ENCODE measurements around the gene MGST3.
"Not testable (repeated sequence)": the region's sequence is repeated elsewhere in the genome, so short reads cannot be mapped to it uniquely, and the experiment has no call there.

DNA sequence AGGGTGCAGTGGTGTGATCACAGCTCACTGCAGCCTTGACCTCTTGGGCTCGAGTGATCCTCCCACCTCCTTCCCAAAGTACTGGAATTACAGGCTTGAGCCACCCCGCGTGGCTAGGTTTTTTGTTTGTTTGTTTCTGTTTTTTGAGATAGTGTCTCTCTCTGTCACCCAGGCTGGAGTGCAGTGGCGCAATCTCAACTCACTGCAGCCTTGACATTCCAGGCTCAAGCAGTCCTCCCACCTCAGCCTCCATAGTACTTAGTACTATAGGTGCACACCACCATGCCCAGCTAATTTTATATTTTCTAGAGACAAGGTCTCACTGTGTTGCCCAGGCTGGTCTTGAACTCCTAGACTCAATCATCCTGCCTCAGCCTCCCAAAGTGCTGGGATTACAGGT, 39.6 kb upstream of the MGST3 start:
- TF ChIP-seq, protein P1, sequence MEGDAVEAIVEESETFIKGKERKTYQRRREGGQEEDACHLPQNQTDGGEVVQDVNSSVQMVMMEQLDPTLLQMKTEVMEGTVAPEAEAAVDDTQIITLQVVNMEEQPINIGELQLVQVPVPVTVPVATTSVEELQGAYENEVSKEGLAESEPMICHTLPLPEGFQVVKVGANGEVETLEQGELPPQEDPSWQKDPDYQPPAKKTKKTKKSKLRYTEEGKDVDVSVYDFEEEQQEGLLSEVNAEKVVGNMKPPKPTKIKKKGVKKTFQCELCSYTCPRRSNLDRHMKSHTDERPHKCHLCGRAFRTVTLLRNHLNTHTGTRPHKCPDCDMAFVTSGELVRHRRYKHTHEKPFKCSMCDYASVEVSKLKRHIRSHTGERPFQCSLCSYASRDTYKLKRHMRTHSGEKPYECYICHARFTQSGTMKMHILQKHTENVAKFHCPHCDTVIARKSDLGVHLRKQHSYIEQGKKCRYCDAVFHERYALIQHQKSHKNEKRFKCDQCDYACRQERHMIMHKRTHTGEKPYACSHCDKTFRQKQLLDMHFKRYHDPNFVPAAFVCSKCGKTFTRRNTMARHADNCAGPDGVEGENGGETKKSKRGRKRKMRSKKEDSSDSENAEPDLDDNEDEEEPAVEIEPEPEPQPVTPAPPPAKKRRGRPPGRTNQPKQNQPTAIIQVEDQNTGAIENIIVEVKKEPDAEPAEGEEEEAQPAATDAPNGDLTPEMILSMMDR (IDR thresholded peaks at IDR 0.05): not testable (repeated sequence)
- TF ChIP-seq POLR2AphosphoS5 (IDR thresholded peaks at IDR 0.05); POLR2A (IDR thresholded peaks at IDR 0.05; ENCODE audit: low read depth); EP300 (IDR thresholded peaks at IDR 0.05): not testable (repeated sequence)
